Endodermal cell (in vitro differentiated cells): ENCODE data around the gene KIAA0513. TPM values are rescaled to one million over a fixed set of nuclear protein-coding genes. Genes with fewer than 3 reads are reported as not detected.
A peak's percentile ranks its signal among the peaks of the same experiment; 100 is the strongest.

Experiments used
- DNase-seq: peaks from one replicate; pipeline ENCODE4 v3.0.0-alpha.2; 2017
- H3K27ac ChIP-seq: 2 replicates; pipeline ENCODE4 v1.5.1; 2013; ENCODE audit warnings: mild to moderate bottlenecking, low read depth, low read length, moderate library complexity
- H3K27me3 ChIP-seq: 2 replicates; pipeline ENCODE4 v1.6.1; 2013; ENCODE audit warnings: mild to moderate bottlenecking, low read length, moderate library complexity; ENCODE audit not compliant: insufficient read depth, control insufficient read depth, poor library complexity, severe bottlenecking
- H3K36me3 ChIP-seq: 2 replicates; pipeline ENCODE4 v1.7.0; 2013; ENCODE audit warnings: mild to moderate bottlenecking, low read length, moderate library complexity; ENCODE audit not compliant: control insufficient read depth, insufficient read depth
- H3K4me1 ChIP-seq: one replicate; pipeline ENCODE4 v1.7.0; 2013; ENCODE audit warnings: low read length; ENCODE audit not compliant: control insufficient read depth, insufficient read depth
- H3K4me3 ChIP-seq: 2 replicates; pipeline ENCODE4 v1.5.1; 2013; ENCODE audit warnings: mild to moderate bottlenecking, low read length, moderate library complexity
- H3K9ac ChIP-seq: 2 replicates; pipeline ENCODE4 v1.6.1; 2013; ENCODE audit warnings: mild to moderate bottlenecking, low read length, moderate library complexity; ENCODE audit not compliant: poor library complexity, severe bottlenecking; ENCODE audit errors: extremely low read depth
- H3K9me3 ChIP-seq: 2 replicates; pipeline ENCODE4 v1.6.1; 2013; ENCODE audit warnings: mild to moderate bottlenecking, low read length, moderate library complexity; ENCODE audit not compliant: control insufficient read depth
- H3K27ac Mint-ChIP-seq: 2 replicates; pipeline ENCODE4 v1.8.0; 2020; ENCODE audit warnings: mixed read lengths
- H3K27me3 Mint-ChIP-seq: 2 replicates; pipeline ENCODE4 v1.8.0; 2021; ENCODE audit warnings: mild to moderate bottlenecking, mixed read lengths; ENCODE audit not compliant: insufficient read depth
- H3K36me3 Mint-ChIP-seq: 2 replicates; pipeline ENCODE4 v1.8.0; 2020; ENCODE audit warnings: low read depth, mixed read lengths
- H3K4me1 Mint-ChIP-seq: 2 replicates; pipeline ENCODE4 v1.8.0; 2020; ENCODE audit warnings: mixed read lengths
- H3K4me3 Mint-ChIP-seq: 2 replicates; pipeline ENCODE4 v1.8.0; 2020; ENCODE audit warnings: mild to moderate bottlenecking, moderate library complexity, mixed read lengths
- H3K9me3 Mint-ChIP-seq: 2 replicates; pipeline ENCODE4 v1.8.0; 2020; ENCODE audit warnings: mild to moderate bottlenecking, mixed read lengths
- WGBS, 2 experiments: methylation state at CpG; one replicate each; pipeline versions ENCODE4 v1.1.5 to v1.1.7; 2013; ENCODE audit warnings: missing lambda C conversion rate in 2 of 2, mixed read lengths in 1 of 2; ENCODE audit not compliant: insufficient coverage in 1 of 2, insufficient read length in 1 of 2; 5-methylcytosine and 5-hydroxymethylcytosine counted together
- total RNA-seq, 2 donors: library from RNA; stranded (reverse); fragmentation: NEBNext Ultra II Directional in 1 of 2; extraction: Animal tissue kit (Norgen Biotek cat#: 25700) in 1 of 2; gene quantifications; 2 replicates in 1 of 2; 3 replicates in 1 of 2; pipeline ENCODE4 v1.2.1, GENCODE V29; 2021
- TF ChIP-seq, protein P1 (sequence below): fragments of 200-600 bp; sonication (generic); conservative IDR thresholded peaks from 2 replicates; pipeline ENCODE4 v1.5.0; 2021; ENCODE audit warnings: antibody characterized with exemption, mild to moderate bottlenecking

The KIAA0513 gene
- total RNA-seq, 2 donors from 2014 or later: 9.2 to 16.0 TPM

DNA sequence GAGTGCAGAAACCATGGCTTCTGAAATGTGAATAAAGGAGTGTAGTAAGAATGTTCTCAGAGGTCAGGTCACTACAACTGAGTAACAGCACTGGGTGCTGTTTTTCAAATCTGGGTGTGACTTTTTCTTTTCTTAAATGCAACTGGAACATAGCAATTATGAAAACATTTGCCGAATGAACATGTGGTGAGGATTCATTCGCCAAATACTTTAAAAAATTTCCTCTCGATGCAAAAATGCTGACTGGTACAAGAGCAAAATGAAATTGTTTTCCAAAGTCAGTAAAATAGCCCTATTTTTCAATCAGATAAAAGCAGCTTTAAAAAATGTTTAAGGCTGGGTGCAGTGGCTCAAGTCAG, 34.9 kb upstream of the KIAA0513 start:
- Mint-ChIP-seq H3K9me3 (no peaks in the 10 kb centered on the region), H3K36me3 (peaks cover 69% of the 10 kb centered on the region), H3K27me3 (no peaks in the 10 kb centered on the region), H3K27ac (no peak overlapping the region), H3K4me1 (peaks cover 23% of the 10 kb centered on the region), H3K4me3 (no peak overlapping the region)
- no peak overlapping the region for H3K4me3 ChIP-seq
- no peaks in the 10 kb centered on the region for H3K27me3 ChIP-seq
- WGBS, 2 experiments: 90 to 95% methylated on average over 3 of the region's 3 CpGs
- DNase-seq: no peak
- H3K9ac ChIP-seq: no peak overlapping the region
- no peaks in the 10 kb centered on the region for H3K9me3 ChIP-seq
- no peak overlapping the region for H3K27ac ChIP-seq
- TF ChIP-seq, protein P1, sequence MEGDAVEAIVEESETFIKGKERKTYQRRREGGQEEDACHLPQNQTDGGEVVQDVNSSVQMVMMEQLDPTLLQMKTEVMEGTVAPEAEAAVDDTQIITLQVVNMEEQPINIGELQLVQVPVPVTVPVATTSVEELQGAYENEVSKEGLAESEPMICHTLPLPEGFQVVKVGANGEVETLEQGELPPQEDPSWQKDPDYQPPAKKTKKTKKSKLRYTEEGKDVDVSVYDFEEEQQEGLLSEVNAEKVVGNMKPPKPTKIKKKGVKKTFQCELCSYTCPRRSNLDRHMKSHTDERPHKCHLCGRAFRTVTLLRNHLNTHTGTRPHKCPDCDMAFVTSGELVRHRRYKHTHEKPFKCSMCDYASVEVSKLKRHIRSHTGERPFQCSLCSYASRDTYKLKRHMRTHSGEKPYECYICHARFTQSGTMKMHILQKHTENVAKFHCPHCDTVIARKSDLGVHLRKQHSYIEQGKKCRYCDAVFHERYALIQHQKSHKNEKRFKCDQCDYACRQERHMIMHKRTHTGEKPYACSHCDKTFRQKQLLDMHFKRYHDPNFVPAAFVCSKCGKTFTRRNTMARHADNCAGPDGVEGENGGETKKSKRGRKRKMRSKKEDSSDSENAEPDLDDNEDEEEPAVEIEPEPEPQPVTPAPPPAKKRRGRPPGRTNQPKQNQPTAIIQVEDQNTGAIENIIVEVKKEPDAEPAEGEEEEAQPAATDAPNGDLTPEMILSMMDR: no peak
- H3K36me3 ChIP-seq: peaks cover 61% of the 10 kb centered on the region
- H3K4me1 ChIP-seq: peaks cover 9% of the 10 kb centered on the region

DNA sequence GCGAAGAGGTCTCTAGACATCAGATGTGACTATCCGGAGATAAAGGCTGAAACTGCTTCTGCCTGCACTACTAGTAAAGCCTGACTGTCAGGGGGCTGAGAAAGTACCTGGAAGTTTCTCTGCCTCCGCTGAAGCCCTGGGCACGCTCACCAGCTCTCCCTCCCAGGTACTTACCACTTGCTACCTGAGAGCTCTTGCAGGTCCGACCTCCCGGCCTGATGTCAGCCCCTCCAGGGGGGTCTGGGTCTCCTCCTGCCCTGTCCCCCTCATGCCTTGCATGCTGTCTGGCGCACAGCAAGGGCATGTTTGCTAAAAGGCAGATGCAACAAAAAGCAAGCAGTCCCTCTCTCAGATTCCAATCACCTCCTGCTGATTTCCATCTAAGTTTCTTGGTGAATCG, 33.7 kb upstream of the KIAA0513 start:
- TF ChIP-seq, protein P1: no peak
- H3K36me3 ChIP-seq: peaks cover 56% of the 10 kb centered on the region
- H3K4me3 Mint-ChIP-seq: no peak overlapping the region
- H3K9ac ChIP-seq: no peak overlapping the region
- H3K4me1 Mint-ChIP-seq: peaks cover 23% of the 10 kb centered on the region
- H3K27ac Mint-ChIP-seq: peak overlapping the region; percentile 73
- no peak overlapping the region for H3K27ac ChIP-seq
- H3K9me3 Mint-ChIP-seq: no peaks in the 10 kb centered on the region
- WGBS, 2 experiments: 95% methylated on average over 4 to 8 of the region's 8 CpGs
- peaks cover 65% of the 10 kb centered on the region for H3K36me3 Mint-ChIP-seq
- H3K4me3 ChIP-seq: no peak overlapping the region
- no peaks in the 10 kb centered on the region for H3K27me3 Mint-ChIP-seq
- H3K9me3 ChIP-seq: no peaks in the 10 kb centered on the region
- DNase-seq: no peak
- H3K27me3 ChIP-seq: no peaks in the 10 kb centered on the region
- peaks cover 9% of the 10 kb centered on the region for H3K4me1 ChIP-seq

DNA sequence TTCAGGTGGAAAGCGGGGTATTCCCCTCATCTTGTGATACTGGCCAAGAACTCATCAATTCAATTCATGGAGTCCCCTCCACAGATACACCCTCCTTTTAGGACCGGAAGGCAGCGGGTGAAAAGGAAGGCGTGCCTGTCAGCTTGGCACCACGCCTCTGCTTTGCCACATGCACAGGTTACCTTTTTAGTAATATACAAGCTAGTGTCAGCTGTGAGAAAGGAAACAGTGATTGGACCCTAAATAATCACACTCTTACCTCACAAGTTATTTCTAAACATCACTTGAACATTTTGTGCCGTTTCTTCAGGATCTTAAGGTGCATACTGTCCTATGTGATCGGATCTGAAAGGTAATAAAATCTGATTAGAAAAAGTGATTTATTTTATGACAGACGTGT, 31.9 kb upstream of the KIAA0513 start:
- Histone ChIP-seq H3K27ac (no peak overlapping the region), H3K36me3 (peaks cover 49% of the 10 kb centered on the region), H3K4me1 (peaks cover 9% of the 10 kb centered on the region), H3K9ac (no peak overlapping the region), H3K9me3 (no peaks in the 10 kb centered on the region), H3K4me3 (no peak overlapping the region), H3K27me3 (no peaks in the 10 kb centered on the region)
- Mint-ChIP-seq H3K4me1 (peaks cover 19% of the 10 kb centered on the region), H3K27ac (peak overlapping the region; percentile 73), H3K27me3 (no peaks in the 10 kb centered on the region), H3K9me3 (no peaks in the 10 kb centered on the region), H3K36me3 (peaks cover 61% of the 10 kb centered on the region), H3K4me3 (no peak overlapping the region)
- 90 to 93% methylated on average over 4 to 8 of the region's 8 CpGs for WGBS, 2 experiments
- TF ChIP-seq, protein P1: no peak
- no peak for DNase-seq
